NCI-H446 treated with DMSO at 0.1 percent for 48 hours (cell line): ENCODE data around the gene ZNF823.
"Not testable (repeated sequence)": the region's sequence is repeated elsewhere in the genome, so short reads cannot be mapped to it uniquely, and the experiment has no call there.

ENCODE experiments used
- DNase-seq: peaks from one replicate; lab custom pipeline; 2025; lab: John Stamatoyannopoulos, UW

ZNF823 gene

GRCh38 chr19:11680689-11681302, 58.0 kb downstream of the ZNF823 start:
- no peak for DNase-seq

- no peak for DNase-seq
Observed at GRCh38 chr19:11678504-11678903, 60.2 kb downstream of the ZNF823 start.

- DNase-seq = not testable (repeated sequence)
Observed at GRCh38 chr19:11676661-11677600, 61.8 kb downstream of the ZNF823 start.

- DNase-seq = no peak
Observed at GRCh38 chr19:11675569-11675968, 63.2 kb downstream of the ZNF823 start.

- no peak for DNase-seq
Observed at GRCh38 chr19:11674067-11674492, 64.7 kb downstream of the ZNF823 start.

GRCh38 chr19:11673608-11674041, 65.1 kb downstream of the ZNF823 start:
- DNase-seq = no peak
